ENCODE results near the gene ZNF367.

The ZNF367 gene

GRCh38 chr9:96436456-96437126, 18.4 kb upstream of the ZNF367 start:
- no peak for DNase-seq

DNA sequence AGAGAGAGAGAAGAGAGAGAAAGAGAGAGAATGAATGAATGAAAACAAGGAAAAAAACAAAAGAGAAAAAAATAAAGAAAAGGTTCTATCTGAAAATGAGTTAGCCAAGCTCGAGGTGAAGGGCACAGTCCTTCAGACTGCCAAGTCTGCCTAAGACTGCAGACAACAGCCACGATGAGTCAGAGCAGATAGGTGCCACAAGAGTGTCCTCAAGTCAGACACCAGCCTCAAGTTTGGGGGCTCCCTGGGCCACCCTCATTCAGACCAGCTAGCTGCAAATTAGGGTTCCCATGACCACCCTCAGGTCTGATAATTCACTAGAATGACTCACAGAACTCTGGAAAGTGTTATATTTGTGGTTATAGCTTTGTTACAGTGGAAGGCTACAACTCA, 17.9 kb upstream of the ZNF367 start:
- DNase-seq: no peak

GRCh38 chr9:96435345-96435744, 17.2 kb upstream of the ZNF367 start:
- no peak for DNase-seq

DNA sequence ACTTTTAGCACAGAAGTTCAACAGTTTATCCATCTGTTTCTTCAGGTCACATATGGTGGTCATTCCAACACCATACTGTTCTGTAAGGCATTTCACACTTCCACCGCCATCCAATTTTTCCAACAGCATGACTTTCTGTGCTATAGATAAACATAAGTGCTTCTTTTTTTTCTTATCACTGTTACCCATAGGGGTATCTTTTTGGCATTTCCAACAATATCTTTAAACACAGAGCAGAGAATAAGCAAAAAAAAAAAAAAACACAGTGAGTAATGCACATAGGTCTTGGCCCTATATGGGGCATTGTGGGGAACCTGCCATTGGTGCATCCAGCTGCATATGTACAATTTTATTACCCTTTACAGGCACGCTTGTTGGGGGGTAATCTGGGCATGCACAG, 12.2 kb upstream of the ZNF367 start:
- DNase-seq: no peak

DNA sequence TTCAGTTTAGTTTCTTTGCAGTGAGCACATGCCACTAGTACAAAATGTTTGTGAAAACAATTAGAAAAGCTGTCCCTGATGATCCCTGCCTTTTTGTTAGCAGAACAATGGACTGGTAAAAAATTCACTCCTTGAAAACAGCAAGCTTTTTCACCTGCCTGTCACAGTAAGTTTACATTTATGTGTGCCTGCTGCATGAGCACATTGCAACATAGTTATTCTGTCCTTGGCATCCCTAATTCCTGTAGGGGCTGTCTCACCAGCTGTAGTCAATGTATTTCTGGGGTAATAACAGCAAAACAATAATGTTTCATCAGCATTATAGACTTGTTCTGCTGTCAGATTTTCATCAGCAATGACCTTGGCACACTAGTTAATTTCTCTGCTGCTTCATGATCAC, 11.6 kb upstream of the ZNF367 start:
- no peak for DNase-seq

DNA sequence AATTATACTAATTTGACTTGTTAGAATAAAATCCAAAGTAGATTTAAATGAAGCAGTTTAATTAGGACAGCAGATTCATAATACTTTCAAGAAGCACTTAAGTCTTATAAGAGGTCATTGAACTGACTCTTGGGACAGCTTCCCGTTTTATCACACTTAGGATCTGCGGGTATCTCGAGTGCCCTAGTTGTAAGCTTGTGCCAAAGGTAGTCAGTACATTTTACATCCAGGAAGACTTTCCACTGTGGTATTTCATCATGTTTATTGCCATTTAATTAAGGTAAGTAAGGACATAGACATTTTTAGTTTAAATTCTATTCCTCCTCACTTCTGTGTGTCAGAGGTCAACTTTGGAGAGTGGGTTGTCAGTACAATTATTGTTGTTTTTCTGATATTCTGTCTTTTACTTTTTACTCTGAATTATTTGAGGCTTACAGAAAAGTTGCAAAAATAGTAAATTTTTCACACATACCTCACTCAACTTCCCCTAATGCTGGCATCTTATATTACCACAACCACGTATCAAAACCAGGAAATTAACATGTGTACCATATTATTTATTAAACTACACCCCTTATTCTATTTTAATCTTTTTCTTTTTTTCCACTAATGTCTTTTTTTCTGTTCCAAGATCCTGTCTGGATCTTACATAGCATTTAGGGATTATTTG, 7.5 kb upstream of the ZNF367 start:
- no peak for DNase-seq

DNA sequence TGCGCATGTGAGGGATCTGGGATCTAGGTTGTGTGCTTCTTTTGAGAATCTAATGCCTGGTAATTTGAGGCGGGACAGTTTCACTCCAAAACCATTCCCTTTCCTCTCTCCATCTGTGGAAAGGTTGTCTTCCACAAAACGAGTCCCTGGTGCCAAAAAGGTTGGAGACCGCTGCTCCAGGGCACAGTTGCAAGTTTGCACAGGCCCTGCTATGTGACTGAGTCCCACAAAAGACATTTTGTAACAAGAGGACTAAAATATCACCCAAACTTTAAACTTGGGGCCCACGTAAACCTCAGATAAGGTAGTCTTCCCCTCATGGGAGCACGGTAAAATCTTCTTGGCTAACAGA, 5.8 kb upstream of the ZNF367 start:
- no peak for DNase-seq

GRCh38 chr9:96423322-96423984, 5.3 kb upstream of the ZNF367 start:
- no peak for DNase-seq

GRCh38 chr9:96420468-96421219, 2.5 kb upstream of the ZNF367 start:
- no peak for DNase-seq

DNA sequence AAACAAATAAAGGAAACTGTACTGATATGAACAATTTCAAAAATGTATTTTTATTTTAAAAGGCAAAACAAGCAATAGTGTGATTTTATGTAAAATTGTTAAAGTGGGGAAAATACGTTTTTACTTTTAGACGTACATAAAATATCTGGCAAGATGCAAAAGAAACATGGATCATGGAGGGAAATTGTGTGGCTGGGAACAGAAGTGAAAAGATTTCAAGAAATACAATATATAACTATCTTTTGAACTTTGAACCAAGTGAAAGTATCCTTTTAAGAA, 1.5 kb upstream of the ZNF367 start:
- DNase-seq: no peak

- DNase-seq: peak; percentile 42
These were observed 935 bp upstream of the ZNF367 start for GRCh38 chr9:96418920-96419690.

DNA sequence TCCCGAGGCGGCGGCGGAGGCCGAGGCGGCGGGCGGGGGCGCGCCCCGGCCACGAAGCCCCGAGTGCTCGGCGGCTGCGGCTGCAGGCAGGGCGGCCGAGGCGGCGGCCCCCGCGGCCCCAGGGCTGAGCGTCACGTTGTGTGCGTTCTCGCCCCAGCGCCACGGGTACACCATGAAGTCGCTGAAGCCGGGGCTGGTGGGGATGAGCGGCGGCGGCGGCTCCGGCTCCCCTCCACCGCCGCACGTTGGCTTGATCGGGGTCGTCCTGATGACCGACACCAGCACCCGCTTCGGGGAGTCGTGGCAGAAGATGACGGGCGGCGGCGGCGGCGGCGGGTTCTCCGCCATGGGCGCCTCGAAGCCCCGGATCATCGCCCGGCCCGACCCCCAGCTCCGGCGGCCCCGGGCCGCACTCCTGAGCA, 498 bp downstream of the ZNF367 start:
- DNase-seq: no peak

DNA sequence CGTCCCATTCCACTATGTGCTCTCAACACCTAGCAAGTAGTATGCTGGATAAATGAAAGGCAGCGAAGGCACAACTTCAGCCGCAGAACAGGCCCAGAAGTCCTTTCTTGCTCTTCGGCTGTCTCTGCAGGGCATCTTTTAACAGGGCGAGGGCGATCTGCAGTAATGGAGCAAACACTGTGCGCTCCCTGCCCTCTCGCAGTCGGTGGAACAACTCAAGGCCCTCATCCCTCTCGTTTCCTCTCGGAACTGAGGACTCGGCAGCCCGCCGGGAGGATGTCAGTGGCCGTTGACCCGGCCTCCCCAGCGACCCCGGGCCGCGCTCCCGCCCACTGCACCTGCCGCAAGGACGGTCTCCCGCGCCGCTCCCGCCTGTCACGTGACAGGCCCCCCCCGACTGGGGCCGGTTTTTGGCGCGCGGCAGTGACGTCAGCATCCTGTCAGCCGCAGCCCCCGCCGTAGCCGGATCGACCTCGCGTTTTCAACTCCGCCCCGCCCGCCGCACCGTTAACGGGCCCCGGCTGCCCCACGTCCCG, 1.1 kb downstream of the ZNF367 start:
- peak; percentile 89 for DNase-seq

DNA sequence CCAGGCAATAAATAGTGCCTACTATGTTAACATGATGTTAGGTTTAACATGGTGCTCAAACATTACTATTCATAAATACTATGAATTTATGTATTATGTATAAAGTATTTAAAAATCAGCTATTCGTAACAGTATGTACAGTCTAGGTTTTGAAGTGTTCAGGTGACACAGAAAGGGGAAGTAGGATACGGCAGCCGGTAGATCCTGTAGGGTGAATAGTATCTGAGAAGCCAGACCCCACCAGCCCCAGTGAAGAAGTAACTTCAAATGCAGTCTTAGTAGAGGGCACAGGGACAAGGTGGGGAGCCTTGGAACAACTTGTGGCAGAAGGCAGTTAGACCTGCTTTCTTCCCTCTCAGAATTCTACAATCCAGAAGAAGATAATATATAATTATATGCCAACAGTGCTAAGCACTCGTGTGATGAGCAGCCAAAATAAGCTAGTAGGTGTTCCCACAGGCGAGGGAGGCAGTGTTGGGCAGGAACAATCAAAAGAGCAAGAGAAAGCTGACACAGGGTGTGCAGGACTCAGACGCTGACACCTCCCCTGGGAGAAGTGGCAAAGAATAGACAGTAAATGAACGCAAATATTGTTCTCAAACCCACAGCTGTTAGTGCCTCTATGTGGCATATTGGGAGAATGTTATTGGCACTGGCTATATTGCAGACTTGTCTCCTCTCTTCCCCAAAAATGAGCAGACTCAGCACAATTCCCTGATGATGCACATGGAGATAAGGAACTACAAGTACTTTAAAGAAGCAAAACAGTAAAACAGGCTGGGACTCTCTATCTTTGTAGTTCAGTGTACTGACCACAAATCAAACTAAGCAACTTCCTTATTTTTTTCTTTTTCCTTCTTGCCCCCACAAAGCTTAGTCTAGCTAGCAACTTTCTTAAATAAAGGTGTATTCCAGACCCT, 4.6 kb downstream of the ZNF367 start:
- DNase-seq: no peak

DNA sequence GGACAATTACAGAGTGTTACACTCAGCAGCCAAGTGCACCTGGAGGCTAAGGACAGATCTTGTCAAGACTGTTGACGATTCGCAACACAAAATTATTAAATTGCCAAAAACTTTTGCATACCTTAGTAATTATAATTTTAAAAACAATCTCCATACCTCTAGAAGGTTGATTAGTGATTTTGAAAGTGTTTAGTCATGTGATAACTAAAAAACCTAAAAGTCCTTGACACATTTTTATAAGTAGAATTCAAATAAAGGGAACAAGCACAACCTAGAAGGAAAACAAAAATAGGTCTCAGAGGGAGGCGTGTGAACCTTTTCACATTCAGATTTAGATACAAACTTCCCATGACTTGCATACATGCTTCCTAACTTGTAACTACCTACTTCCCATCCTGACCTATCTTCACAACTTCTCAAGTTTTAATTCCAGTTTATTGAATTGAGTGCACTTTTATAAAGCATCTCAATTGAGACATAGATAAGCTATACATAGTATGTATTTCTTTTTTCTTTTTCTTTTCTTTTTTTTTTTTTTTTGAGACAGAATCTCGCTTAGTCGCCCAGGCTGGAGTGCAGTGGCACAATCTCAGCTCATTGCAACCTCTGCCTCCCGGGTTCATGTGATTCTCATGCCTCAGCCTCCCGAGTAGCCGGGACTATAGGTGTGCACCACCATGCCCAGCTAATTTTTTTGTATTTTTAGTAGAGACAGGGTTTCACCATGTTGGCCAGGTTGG, 5.8 kb downstream of the ZNF367 start:
- DNase-seq: no peak

DNA sequence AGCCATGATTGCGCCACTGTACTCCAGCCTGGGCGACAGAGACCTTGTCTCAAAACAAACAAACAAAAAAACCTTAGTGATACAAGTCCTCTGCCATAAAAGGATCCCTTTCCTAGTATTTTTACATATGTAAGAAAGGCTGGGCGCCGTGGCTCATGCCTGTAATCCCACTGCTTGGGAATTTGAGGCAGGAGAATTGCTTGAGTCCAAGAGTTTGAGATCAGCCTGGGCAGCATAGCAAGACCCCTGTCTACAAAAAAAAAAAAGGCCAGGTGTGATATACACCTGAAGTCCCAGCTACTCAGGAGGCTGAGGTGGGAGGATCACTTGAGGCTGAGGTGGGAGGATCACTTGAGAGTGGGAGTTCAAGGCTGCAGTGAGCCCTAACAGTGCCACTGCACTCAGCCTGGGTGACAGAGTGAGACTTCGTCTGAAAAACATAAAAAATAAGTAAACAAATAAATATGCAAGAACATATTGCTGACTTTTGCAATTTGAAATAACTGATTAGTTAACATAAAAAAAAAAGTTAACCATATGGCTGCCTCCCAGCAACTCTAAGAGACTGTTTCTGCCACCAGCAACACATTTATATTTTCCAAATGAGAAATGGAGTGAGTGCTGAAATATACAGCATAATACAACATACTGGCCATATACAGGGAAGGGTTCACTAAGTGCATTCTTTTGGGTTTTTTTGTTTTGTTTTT, 6.9 kb downstream of the ZNF367 start:
- no peak for DNase-seq

GRCh38 chr9:96408409-96409280, 9.5 kb downstream of the ZNF367 start:
- DNase-seq: no peak

DNA sequence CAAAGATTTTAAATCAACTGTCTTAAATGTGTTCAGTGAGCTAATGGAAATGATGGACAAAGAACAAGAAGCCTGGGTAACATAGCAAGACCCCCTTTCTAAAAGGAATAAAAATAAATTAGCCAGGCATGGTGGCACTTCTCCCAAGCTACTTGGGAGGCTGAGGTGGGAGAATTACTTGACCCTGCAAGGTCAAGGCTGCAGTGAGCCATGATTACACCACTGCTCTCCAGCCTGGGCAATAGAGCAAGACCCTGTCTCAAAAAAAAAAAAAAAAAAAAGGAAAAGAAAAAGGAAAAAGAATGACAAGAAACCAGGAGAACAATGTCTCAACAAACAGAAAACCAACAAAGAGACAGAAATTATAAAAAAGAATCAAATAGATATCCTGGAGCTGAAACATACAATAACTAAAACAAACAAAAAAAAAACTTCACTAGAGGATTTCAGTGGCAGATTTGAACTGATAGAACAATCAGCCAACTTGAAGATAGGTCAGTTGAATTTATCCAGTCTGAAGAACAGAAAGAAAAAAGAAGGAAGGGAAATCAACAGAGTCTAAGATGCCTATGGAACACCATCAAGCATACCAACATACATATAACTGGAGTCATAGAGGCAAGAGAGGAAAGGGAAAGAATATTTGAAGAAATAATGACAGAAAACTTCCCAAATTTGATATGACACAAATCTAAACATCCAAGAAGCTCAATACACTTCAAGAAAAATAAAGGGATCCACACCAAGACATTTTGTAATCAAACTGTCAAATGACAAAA, 17.8 kb downstream of the ZNF367 start:
- no peak for DNase-seq

DNA sequence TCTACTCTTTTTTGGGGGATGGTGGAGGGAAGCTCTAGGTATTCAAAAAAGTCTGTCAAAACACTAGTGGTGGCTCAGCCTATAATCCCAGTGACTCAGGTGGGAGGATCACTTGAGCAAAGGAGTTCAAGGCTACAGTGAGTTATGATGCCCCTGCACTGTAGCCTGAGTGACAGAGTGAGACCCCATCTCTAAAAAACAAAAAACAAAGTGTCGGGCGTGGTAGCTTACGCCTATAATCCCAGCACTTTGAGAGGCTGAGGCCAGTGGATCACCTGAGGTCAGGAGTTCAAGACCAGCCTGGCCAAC, 18.9 kb downstream of the ZNF367 start:
- no peak for DNase-seq

All from activated gamma-delta T cell treated with Interleukin-2 at 50 U/mL for 16 hours (primary cell).